Hippocampal formation (tissue), 2 donors: ENCODE data around the gene LRRC8E.
A peak's percentile ranks its signal among the peaks of the same experiment; 100 is the strongest.

Source experiments
- DNase-seq, 2 donors: peaks; one replicate each; lab custom pipeline; 2025; lab: John Stamatoyannopoulos, UW

The LRRC8E gene

GRCh38 chr19:7932276-7932929, 44.1 kb downstream of the LRRC8E start:
- no peak for DNase-seq

- DNase-seq = no peak
Observed at GRCh38 chr19:7932930-7933300, 44.6 kb downstream of the LRRC8E start.

GRCh38 chr19:7933411-7933810, 45.1 kb downstream of the LRRC8E start:
- DNase-seq = no peak

GRCh38 chr19:7933828-7934725, 45.8 kb downstream of the LRRC8E start:
- DNase-seq = no peak

- DNase-seq = no peak
Observed at GRCh38 chr19:7934766-7935165, 46.5 kb downstream of the LRRC8E start.

- DNase-seq = no peak
Observed at GRCh38 chr19:7940841-7941240, 52.5 kb downstream of the LRRC8E start.

GRCh38 chr19:7941895-7942596, 53.7 kb downstream of the LRRC8E start:
- DNase-seq = no peak

- DNase-seq = no peak
Observed at GRCh38 chr19:7942981-7943443, 54.7 kb downstream of the LRRC8E start.

GRCh38 chr19:7943444-7944176, 55.3 kb downstream of the LRRC8E start, which contains the start of gene TIMM44:
Gene TIMM44 (minus strand): TSS chr19:7943666. CDS start chr19:7943651, 15 bp downstream.
- peak; percentile 99 for DNase-seq

GRCh38 chr19:7944177-7944761, 56.0 kb downstream of the LRRC8E start:
- peak; percentile 71 to 77 for DNase-seq

- DNase-seq = no peak
Observed at GRCh38 chr19:7947939-7948338, 59.6 kb downstream of the LRRC8E start.
